22Rv1 (cell line): ENCODE data around the gene PPP4C.

Experiments used
- CTCF ChIP-seq: fragments of 450-650 bp; IDR thresholded peaks from 2 replicates; pipeline ENCODE4 v1.5.1; 2017; ENCODE audit warnings: mild to moderate bottlenecking
- ZFX ChIP-seq: fragments of 450-650 bp; IDR thresholded peaks from 2 replicates; pipeline ENCODE4 v1.6.1; 2017; ENCODE audit warnings: antibody characterized with exemption, borderline replicate concordance

- TF ChIP-seq CTCF (no peak), ZFX (no peak)
These were observed 13.2 kb downstream of the PPP4C start for GRCh38 chr16:30088832-30089624.
